Myocyte (in vitro differentiated cells): ENCODE data around the gene ATRNL1. TPM values are rescaled to one million over a fixed set of nuclear protein-coding genes. Genes with fewer than 3 reads are reported as not detected.
A peak's percentile ranks its signal among the peaks of the same experiment; 100 is the strongest.
"Not testable (repeated sequence)": the region's sequence is repeated elsewhere in the genome, so short reads cannot be mapped to it uniquely, and the experiment has no call there.

Experiments used
- DNase-seq: peaks from one replicate; pipeline ENCODE4 v3.0.0-alpha.2; 2012; ENCODE audit warnings: low read depth
- total RNA-seq: library from RNA; depleted of rRNA; stranded (reverse); fragments of >200 nt; gene quantifications from 2 replicates; pipeline ENCODE4 v1.2.3, GENCODE V29; 2014

Gene ATRNL1
- total RNA-seq, 1 donor from 2014 or later: 8.4 TPM

- DNase-seq: no peak
Observed at GRCh38 chr10:115173915-115174443, 80.8 kb downstream of the ATRNL1 start.

GRCh38 chr10:115207276-115207675 is 114.1 kb downstream of the ATRNL1 start:
- not testable (repeated sequence) for DNase-seq

GRCh38 chr10:115209133-115209532 is 116.0 kb downstream of the ATRNL1 start:
- no peak for DNase-seq

GRCh38 chr10:115214829-115215228 is 121.7 kb downstream of the ATRNL1 start:
- DNase-seq: no peak

GRCh38 chr10:115219203-115219602 is 126.0 kb downstream of the ATRNL1 start:
- DNase-seq: no peak

- DNase-seq: no peak
Observed at GRCh38 chr10:115222039-115222438, 128.9 kb downstream of the ATRNL1 start.

GRCh38 chr10:115239761-115240160 is 146.6 kb downstream of the ATRNL1 start:
- no peak for DNase-seq

GRCh38 chr10:115250784-115251183 is 157.6 kb downstream of the ATRNL1 start:
- no peak for DNase-seq

- not testable (repeated sequence) for DNase-seq
Observed at GRCh38 chr10:115253765-115254164, 160.6 kb downstream of the ATRNL1 start.

- no peak for DNase-seq
Observed at GRCh38 chr10:115272482-115272881, 179.3 kb downstream of the ATRNL1 start.

GRCh38 chr10:115278294-115278693 is 185.1 kb downstream of the ATRNL1 start:
- no peak for DNase-seq

- no peak for DNase-seq
Observed at GRCh38 chr10:115295213-115295805, 202.1 kb downstream of the ATRNL1 start.

GRCh38 chr10:115300080-115300479 is 206.9 kb downstream of the ATRNL1 start:
- no peak for DNase-seq

GRCh38 chr10:115319669-115320068 is 226.5 kb downstream of the ATRNL1 start:
- not testable (repeated sequence) for DNase-seq

GRCh38 chr10:115321360-115321759 is 228.2 kb downstream of the ATRNL1 start:
- DNase-seq: no peak

GRCh38 chr10:115328331-115328730 is 235.2 kb downstream of the ATRNL1 start:
- DNase-seq: no peak

- DNase-seq: peak; percentile 1
Observed at GRCh38 chr10:115335366-115335765, 242.2 kb downstream of the ATRNL1 start.

GRCh38 chr10:115355162-115355760 is 262.1 kb downstream of the ATRNL1 start:
- DNase-seq: peak; percentile 70

- not testable (repeated sequence) for DNase-seq
Observed at GRCh38 chr10:115367920-115368319, 274.8 kb downstream of the ATRNL1 start.

- no peak for DNase-seq
Observed at GRCh38 chr10:115379064-115379463, 285.9 kb downstream of the ATRNL1 start.

GRCh38 chr10:115384665-115385064 is 291.5 kb downstream of the ATRNL1 start:
- no peak for DNase-seq

GRCh38 chr10:115390607-115391006 is 297.4 kb downstream of the ATRNL1 start:
- no peak for DNase-seq

- no peak for DNase-seq
Observed at GRCh38 chr10:115398026-115398425, 304.9 kb downstream of the ATRNL1 start.
